HG03045 (cell line): ENCODE data around the gene SUCLA2.
A peak's percentile ranks its signal among the peaks of the same experiment; 100 is the strongest.
"Not testable (repeated sequence)": the region's sequence is repeated elsewhere in the genome, so short reads cannot be mapped to it uniquely, and the experiment has no call there.

Experiments used
- ATAC-seq: cut with Tn5 transposase; IDR thresholded peaks from one replicate; pipeline ENCODE4 v1.9.1; 2021; ENCODE audit warnings: mild to moderate bottlenecking, moderate library complexity; ENCODE audit not compliant: unreplicated experiment

The SUCLA2 gene

GRCh38 chr13:48001114-48001881 is at the start of gene SUCLA2:
Gene SUCLA2 (minus strand): TSS chr13:48001273. CDS start chr13:48001269, 4 bp downstream.
- peak; percentile 99 for ATAC-seq

DNA sequence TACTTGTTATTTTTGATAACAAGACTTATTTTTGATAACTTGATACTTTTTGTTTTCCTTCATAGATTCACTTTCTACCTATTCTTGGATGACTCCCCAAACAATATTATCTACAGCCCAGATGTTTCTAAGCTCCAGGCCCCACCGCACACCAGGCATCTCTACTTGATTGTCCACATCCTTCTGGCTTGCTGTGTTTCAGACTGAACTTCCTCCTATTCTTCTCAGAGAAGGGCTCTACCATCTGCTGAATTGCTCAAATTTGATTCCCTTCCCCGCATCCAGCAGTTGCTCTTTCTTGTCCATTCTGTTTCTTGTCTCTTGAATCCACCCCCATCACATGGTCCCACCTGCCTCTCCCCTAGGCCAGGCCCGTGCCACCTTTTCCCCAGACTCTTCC is 49.5 kb upstream of the SUCLA2 start:
- ATAC-seq: no peak

GRCh38 chr13:48043789-48044503 is 42.9 kb upstream of the SUCLA2 start:
- ATAC-seq: no peak

DNA sequence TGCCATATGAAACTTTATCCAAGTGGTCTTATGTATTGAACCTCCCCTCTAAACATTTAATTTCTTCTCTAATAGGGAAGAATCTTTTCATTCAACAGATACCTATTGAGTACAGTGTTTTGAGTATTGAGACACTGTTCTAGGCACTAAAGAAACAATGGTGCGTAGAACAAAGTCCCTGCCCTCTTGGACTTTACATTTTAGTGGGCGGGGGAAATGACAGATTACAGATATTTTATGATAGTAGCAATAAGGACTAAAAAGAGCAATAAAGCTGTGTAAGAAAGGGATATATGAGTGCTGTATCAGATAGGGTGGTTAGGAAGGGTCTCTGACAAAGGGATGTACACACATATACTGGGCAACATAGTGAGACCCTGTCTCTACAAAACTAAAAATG is 41.8 kb upstream of the SUCLA2 start:
- ATAC-seq: no peak

DNA sequence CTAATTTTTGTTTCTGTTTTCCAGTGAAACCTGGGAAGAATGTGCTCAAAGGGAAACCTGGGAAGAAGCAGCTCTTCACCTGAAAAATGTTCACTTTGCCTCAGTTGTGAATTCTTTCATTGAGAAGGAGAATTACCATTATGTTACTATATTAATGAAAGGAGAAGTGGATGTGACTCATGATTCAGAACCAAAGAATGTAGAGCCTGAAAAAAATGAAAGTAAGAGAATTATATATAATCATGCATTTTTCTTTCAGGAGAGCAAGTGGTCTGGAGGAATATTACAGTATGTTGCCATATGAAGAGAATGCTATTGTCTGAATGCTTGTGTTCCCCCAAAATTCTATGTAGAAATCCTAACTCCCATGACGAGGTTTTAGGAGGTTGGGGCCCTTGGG is 39.8 kb upstream of the SUCLA2 start:
- ATAC-seq: no peak

GRCh38 chr13:48040049-48040448 is 39.0 kb upstream of the SUCLA2 start:
- ATAC-seq: no peak

DNA sequence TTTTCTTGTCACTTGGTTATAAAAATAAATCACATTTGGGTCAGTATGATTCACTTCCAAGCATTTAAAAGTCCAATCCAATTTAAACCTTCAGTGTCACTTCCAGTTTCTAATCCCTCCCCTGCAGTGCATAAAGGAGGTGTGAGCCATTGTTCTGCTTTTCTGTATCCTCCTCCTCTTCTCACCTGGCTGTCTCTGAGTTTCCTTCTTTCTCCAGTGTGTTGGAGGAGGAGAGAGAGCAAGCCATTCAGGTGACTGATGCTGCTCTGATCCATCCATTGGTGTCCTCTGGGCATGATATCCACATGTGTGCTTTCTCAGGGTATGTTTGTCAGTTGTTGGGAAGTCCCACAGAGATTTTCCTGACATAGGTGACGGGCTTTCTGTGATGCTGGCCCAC is 37.7 kb upstream of the SUCLA2 start:
- no peak for ATAC-seq

DNA sequence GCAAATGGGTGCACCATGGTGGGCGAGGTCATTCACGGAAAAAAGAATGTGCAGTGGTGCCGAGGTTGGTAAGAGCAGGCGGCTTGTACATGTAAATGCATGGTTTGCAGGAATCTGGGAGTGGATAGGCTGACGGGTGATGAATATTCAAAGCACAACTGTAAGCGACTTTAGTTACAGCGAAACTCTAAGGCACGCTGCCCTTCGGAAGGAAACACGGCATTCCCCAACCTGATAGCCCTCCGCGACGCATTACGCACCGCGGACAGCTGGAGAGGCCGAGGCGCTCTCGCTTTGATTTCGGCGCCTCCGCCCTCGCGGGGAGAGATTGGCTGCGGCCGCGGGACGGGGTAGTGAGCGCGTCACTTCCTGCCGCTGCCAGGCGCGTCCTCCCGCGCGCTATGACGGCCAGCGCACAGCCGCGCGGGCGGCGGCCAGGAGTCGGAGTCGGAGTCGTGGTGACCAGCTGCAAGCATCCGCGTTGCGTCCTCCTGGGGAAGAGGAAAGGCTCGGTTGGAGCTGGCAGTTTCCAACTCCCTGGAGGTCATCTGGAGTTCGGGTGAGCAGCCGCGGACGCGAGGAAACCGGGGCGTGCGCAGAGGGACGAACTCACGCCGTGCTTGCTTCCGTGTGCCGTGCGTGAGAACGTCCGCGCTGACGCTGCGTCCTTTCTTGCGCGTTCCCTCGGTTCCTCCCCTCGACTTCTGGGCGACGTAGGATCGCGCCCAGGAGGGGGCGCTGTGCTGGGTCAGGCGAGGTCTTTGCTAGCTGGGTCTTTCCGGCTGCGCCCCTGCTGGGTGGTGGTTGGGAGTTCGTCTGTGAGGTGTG is 36.5 kb upstream of the SUCLA2 start, which contains the start of gene NUDT15:
Gene NUDT15 (plus strand): TSS at position 381 of the 828 bp plus-strand sequence. CDS start 21 bp downstream, at position 402.
- peak; percentile 92 for ATAC-seq

- no peak for ATAC-seq
Measured at GRCh38 chr13:48029859-48030258, 28.8 kb upstream of the SUCLA2 start.

DNA sequence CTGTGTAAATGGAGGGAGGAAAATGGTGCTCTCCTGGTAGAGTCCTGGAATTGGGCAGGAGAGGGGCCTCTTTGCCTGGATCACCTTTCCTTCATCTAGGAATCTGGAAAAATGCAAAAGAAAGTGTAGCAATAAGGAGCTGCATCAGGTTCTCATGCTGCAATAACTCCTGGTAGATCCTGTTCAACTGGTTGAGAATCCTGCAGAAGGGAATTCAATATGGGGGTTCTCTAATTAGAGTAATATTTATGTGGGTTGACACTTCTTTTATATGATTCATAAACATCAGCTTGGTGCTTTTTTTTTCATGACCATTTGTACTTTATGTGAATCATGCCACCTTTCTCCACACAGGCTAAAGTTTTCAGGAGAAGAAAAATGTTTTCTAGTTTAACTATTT is 27.0 kb upstream of the SUCLA2 start:
- ATAC-seq: no peak

DNA sequence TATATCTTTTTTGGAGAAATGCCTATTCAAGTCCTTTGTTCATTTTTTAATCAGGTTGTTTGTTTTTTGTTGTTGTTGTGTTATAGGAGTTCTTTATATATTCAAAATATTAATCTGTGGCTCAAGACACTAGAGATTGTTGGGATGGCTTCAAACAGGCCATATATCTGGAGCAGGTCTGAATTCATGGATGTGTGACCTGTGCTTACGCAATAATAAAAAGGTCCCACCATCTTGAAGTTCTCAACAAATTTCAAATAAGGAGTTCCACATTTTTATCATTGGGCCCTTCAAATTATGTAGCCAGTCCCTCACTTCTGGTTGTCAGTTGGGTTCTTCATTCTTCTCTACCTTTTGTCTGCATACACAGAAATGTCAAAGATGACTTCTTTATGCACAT is 18.7 kb upstream of the SUCLA2 start:
- no peak for ATAC-seq

DNA sequence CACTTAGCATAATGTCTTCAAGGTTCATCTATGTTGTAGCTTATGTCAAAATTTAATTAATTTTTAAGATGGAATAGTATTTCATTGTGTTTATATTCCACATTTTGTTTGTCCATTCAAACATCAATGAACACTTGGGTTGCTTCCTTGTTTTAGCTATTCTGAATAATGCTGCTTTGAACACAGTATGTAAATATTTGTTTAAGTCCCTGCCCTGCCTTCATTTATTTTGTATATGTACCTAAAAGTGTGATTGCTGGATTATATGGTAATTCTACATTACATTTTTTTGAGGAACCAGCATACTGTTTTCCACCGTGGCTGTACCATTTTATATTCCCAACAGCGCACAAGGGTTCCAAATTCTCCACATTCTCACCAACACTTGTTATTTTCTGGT is 17.6 kb upstream of the SUCLA2 start:
- no peak for ATAC-seq

DNA sequence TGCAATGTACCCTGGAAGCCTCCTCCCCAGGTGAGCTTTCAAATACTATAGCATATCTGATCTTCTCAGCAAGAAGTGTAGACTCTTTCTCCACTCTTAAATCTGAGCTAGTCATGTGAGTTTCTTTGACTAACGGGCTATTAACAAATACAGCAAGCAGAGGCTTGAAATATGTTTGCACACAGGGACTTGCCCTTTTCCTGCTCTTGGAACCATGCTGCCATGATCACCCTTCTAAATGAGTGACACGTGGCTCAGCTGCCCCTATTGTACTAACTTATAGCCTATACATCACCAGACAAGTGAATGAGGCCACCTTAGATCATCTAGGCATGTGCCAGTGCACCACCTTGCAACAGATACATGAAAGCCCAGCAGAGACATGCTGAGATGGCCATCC is 13.3 kb upstream of the SUCLA2 start:
- no peak for ATAC-seq

GRCh38 chr13:48012668-48013067 is 11.6 kb upstream of the SUCLA2 start:
- ATAC-seq: no peak

GRCh38 chr13:48010698-48011097 is 9.6 kb upstream of the SUCLA2 start:
- no peak for ATAC-seq

GRCh38 chr13:48009284-48009683 is 8.2 kb upstream of the SUCLA2 start:
- no peak for ATAC-seq

- ATAC-seq: no peak
Measured at GRCh38 chr13:48006396-48006795, 5.3 kb upstream of the SUCLA2 start.

DNA sequence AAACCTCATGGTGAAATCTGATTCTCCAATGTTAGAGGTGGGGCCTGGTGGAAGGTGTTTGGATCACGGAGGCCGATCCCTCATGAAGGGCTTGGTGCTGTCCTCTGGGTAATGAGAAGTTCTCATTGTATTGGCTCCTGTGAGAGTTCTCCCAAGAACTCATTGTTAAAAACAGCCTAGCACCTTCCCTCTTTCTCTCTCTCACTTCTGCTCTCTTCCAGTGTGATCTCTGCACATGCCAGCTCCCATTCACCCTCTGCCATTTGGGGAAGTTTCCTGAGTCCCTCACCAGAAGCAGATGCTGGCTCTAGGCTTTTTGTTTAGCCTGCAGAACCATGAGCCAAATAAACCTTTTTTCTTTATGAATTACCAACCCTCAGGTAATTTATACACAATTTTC is 3.1 kb upstream of the SUCLA2 start:
- no peak for ATAC-seq

GRCh38 chr13:48001999-48002398 is 926 bp upstream of the SUCLA2 start:
- ATAC-seq: not testable (repeated sequence)

GRCh38 chr13:48000559-48001113 is 437 bp downstream of the SUCLA2 start:
- peak; percentile 36 for ATAC-seq

- no peak for ATAC-seq
Measured at GRCh38 chr13:47999973-48000372, 1.1 kb downstream of the SUCLA2 start.
